ENCODE measurements around the gene C16orf74.

- TF ChIP-seq REST (IDR thresholded peaks at IDR 0.05), result no peak
- TF ChIP-seq CTCF (IDR thresholded peaks at IDR 0.05), result no peak
- TF ChIP-seq POLR2A (IDR thresholded peaks at IDR 0.05; ENCODE audit: low read length), result no peak
- TF ChIP-seq MYC (IDR thresholded peaks at IDR 0.05; ENCODE audit: borderline replicate concordance, low read length), result no peak
- TF ChIP-seq JUNB (IDR thresholded peaks at IDR 0.05), result no peak
- TF ChIP-seq USF2 (IDR thresholded peaks at IDR 0.05), result no peak
- no peak for TF ChIP-seq ZFP36 (IDR thresholded peaks at IDR 0.05; ENCODE audit: borderline replicate concordance, partially characterized antibody)
- no peak for TF ChIP-seq RAD21 (conservative IDR thresholded peaks at IDR 0.05 in 1 of 2, IDR thresholded peaks at IDR 0.05 in 1 of 2)
- TF ChIP-seq KDM1A (IDR thresholded peaks at IDR 0.05; ENCODE audit: low read depth), result no peak
- no peak for TF ChIP-seq EP300 (IDR thresholded peaks at IDR 0.05)
- no peak for TF ChIP-seq RFX5 (IDR thresholded peaks at IDR 0.05)
- no peak for TF ChIP-seq RCOR1 (IDR thresholded peaks at IDR 0.05; ENCODE audit: low read depth, low read length)
- no peak for TF ChIP-seq FOSL2 (IDR thresholded peaks at IDR 0.05)
- no peak for TF ChIP-seq FOSL2 (CRISPR knock-in tag; IDR thresholded peaks at IDR 0.05)
- no peak for TF ChIP-seq EHMT2 (IDR thresholded peaks at IDR 0.05; ENCODE audit: low read depth)
Observed at GRCh38 chr16:85679870-85680269, 71.0 kb downstream of the C16orf74 start.
